ENCODE results near the gene LRRC8D.
A peak's percentile ranks its signal among the peaks of the same experiment; 100 is the strongest.

Gene LRRC8D

DNA sequence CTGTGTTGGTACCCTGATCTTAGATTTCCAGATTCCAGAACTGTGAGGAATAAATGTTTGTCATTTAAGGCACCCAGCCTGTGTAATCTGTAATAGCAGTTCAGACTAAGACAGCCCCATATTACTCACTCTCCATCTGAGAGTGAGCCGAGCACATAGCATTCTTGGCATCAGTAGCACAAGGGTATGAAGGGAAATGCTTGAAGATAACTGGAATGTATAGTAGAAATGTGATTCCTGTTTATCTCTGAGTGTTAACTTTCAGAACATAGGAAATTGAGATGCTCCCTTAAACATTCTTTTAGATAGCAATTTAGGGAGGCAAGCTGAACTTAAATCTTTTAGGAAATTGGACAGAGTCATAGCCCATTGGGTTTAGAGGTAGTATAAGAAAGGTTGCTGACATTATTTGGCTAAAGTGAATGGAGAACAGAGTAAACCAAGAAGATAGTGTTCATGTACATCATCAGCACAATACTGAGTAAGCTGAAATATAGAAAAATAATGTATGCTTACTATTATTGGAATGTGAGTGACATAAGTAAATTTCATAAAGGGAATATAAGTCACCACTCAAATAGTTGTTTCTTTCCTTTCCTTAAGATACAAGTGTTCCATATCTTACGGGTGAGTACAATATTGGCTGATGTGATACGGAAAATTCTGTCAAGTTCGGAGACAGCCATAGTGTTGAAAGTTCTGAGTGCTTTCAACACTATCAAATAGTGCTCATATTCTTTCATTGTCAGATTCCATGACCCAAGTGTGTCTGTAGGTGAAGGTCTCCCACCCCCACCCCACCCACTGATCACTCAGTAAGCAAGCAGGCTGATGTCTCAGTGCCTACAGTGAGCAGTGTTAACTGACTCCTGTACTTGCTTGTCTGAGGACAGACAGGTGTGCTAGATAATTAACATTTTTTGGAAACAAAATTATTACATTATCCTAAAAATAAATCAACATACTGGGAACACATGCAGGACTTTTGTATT lies 73.7 kb downstream of the LRRC8D start:
- peaks cover 0 to 15% (median 9%) of the 10 kb centered on the region in 11 experiments; a peak in 15 of 22 replicates for H3K9me3 ChIP-seq (replicated peaks in 1 of 11)
- H3K4me2 ChIP-seq, result no peak overlapping the region
- no peak overlapping the region for H3K4me3 ChIP-seq
- no peak for TF ChIP-seq Cebpa-rat (IDR thresholded peaks at IDR 0.05)
- H3K27ac ChIP-seq, result no peak overlapping the region
- peaks cover 16 to 37% (median 23%) of the 10 kb centered on the region in 10 experiments; a peak in 19 of 20 replicates for H3K4me1 ChIP-seq
- peaks cover 63 to 86% (median 75%) of the 10 kb centered on the region in 11 experiments for H3K36me3 ChIP-seq
- no peak overlapping the region for H3K9ac ChIP-seq
- H3K27me3 ChIP-seq, result no peaks in the 10 kb centered on the region
- H4K20me1 ChIP-seq, result peaks cover 0 to 100% (median 23%) of the 10 kb centered on the region in 11 experiments; a peak in 14 of 22 replicates

DNA sequence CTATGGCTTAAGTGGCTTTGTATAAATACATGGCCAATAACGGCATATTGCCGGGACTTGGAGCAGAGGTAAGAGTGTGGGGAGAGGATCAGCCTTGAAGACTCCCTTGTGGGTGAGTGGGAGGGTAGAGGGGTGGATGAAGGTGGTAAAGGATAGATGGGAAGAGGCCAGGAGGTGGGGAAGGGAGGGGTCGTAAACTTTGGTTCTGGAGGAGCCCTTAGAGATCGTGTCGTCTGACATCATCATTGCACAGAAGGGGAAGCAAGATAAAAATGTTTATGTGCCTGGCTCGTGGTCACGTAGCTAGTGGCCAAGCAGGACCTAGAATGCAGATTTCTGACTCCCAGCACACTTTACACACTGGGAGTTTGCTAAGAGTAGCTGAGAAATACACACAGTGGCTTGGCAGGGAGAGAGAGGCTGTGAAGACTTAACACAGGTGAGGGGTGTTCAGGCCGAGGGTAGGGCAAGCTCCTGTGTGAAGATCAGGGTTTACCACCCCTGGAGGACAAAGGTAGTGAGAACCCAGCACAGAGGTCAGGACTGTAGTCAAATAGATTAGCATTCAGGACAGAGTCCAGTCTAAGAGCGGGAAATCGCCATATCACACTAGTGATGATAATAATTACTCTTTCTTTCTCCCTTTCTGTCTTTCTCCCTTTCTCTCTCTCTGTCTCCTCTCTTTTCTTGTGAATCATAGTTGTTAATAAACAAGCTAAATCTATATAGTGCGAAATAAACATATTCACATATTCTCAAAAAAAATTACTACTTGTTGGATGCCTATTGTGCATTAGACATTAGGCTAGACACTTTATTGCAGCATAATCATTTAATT lies 75.5 kb downstream of the LRRC8D start:
- Histone ChIP-seq H3K36me3 (peaks cover 46 to 76% (median 59%) of the 10 kb centered on the region in 11 experiments), H3K4me1 (peaks cover 11 to 40% (median 33%) of the 10 kb centered on the region in 10 experiments; a peak in 19 of 20 replicates), H3K9me3 (replicated peaks in 1 of 11) (peaks cover 0 to 10% (median 0%) of the 10 kb centered on the region in 11 experiments; a peak in 3 of 22 replicates), H3K4me3 (no peak overlapping the region), H4K20me1 (peaks cover 6 to 100% (median 40%) of the 10 kb centered on the region in 11 experiments; a peak in 16 of 22 replicates), H3K27me3 (no peaks in the 10 kb centered on the region), H3K9ac (no peak overlapping the region), H3K27ac (no peak overlapping the region), H3K4me2 (no peak overlapping the region; a peak in 1 of 22 replicates)
- TF ChIP-seq Cebpa-rat (IDR thresholded peaks at IDR 0.05), result no peak

DNA sequence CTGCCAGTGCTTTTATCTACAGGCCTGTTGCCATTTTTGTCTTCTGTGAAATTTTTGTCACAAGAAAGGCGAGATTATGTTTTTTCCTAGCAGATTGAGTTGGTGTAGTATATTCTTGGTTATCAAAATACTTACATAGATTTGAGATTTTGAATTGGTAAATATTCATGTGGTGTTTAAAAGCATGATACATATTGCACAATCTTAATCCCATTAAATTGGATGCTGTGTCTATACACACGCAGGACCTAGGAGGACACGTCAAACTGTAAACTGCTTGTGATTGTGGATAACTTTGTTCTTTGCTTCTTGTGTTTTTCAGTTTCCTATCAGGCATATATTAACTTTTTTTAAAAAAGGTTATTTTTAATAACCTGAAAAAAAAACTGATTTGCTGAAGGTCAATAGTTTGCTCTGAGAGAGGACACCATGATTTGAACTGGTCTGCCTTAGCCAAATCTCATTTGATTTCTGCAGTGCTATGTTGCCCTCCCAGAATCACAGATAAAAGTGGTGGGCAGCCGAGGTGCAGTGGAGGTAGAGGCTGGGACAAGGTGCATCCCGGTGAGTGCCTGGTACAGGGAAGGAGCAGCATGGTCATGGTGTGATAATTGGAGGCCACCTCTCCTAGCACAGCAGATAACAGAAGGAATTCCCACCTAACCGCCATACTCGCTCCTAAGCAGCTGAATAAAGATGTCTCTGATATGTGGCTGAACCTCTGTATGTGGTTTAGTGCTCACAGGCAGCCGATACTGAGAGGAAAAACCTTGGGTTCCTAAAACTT lies 76.7 kb downstream of the LRRC8D start:
- H3K36me3 ChIP-seq, result peaks cover 35 to 71% (median 50%) of the 10 kb centered on the region in 11 experiments
- no peaks in the 10 kb centered on the region for H3K27me3 ChIP-seq
- no peak overlapping the region for H3K4me2 ChIP-seq
- H3K4me1 ChIP-seq, result peaks cover 16 to 34% (median 30%) of the 10 kb centered on the region in 10 experiments; a peak in 19 of 20 replicates
- H3K9ac ChIP-seq, result no peak overlapping the region
- peak in 1 of 11 experiments; percentile 34; a peak in 1 of 22 replicates for TF ChIP-seq Cebpa-rat (IDR thresholded peaks at IDR 0.05)
- H3K9me3 ChIP-seq (replicated peaks in 1 of 11), result no peaks in the 10 kb centered on the region
- no peak overlapping the region for H3K4me3 ChIP-seq
- H4K20me1 ChIP-seq, result peaks cover 10 to 100% (median 45%) of the 10 kb centered on the region in 11 experiments; a peak in 16 of 22 replicates
- H3K27ac ChIP-seq, result no peak overlapping the region

DNA sequence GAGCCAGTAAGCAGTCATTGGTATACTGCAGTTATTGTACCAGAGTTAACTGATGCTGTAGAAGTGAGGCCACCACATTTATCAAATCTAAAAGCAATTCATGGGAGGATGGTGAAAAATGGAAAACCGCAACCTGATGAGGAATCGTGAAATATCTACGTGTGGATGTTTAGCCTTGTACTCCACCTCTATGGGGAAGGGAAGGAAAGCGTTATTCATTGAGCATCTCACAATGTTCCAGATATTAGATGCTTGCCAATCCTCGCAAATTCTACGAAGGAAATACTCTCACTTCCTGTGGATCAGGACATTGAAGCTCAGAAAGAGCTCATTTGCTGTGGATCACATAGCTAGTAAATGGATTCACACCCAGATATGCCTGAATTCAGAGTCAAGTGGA lies 77.3 kb downstream of the LRRC8D start:
- Histone ChIP-seq H3K27me3 (no peaks in the 10 kb centered on the region), H3K4me1 (peaks cover 22 to 40% (median 35%) of the 10 kb centered on the region in 10 experiments), H3K9me3 (replicated peaks in 1 of 11) (no peaks in the 10 kb centered on the region), H3K27ac (no peak overlapping the region), H3K4me3 (no peak overlapping the region), H3K9ac (no peak overlapping the region), H4K20me1 (peaks cover 10 to 100% (median 45%) of the 10 kb centered on the region in 11 experiments; a peak in 16 of 22 replicates), H3K36me3 (peaks cover 28 to 68% (median 47%) of the 10 kb centered on the region in 11 experiments), H3K4me2 (no peak overlapping the region)
- no peak for TF ChIP-seq Cebpa-rat (IDR thresholded peaks at IDR 0.05)

DNA sequence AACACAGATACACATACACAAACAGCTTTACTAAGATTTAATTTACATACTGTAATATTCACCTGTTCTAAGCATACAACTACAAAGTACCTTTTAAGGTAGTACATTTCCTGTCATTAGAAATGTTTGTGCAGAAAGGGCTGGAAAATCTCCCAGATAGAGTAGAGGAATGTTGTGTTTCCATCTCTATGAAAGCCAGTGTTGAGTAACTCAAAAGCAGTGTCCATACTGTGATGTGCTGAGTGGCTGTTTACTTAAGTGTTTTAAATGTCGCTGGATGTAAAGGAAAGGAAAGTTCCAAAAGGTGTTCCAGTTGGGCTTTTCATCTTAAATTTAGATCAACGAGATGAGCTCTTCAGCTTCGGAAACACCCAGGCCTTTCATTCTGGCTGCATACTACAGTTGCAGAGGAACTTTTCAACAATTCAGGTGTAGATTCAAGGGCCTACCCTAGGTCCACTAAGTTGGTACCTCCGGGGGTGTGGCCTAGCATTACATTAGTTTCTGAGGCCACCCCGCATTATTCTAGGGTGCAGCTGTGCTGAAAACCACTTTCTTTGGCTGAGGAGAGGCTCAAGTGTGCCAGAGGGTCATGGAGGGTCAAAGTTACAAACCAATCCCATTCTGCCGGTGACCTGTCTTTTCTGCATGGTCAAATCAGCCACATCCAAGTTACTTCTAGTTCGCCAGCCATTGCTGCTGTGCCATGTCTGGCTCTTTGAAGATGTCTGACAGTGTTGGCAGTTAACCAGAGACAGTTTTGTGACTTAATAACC lies 78.1 kb downstream of the LRRC8D start:
- Histone ChIP-seq H3K27ac (no peak overlapping the region), H3K9ac (no peak overlapping the region), H3K4me3 (no peak overlapping the region), H3K4me1 (peaks cover 29 to 47% (median 43%) of the 10 kb centered on the region in 10 experiments), H4K20me1 (peaks cover 5 to 100% (median 47%) of the 10 kb centered on the region in 11 experiments; a peak in 16 of 22 replicates), H3K4me2 (peak overlapping the region in 4 of 11 experiments; percentile 0 to 39 (median 12); a peak in 4 of 22 replicates), H3K36me3 (peaks cover 28 to 65% (median 44%) of the 10 kb centered on the region in 11 experiments), H3K9me3 (replicated peaks in 1 of 11) (no peaks in the 10 kb centered on the region), H3K27me3 (no peaks in the 10 kb centered on the region)
- TF ChIP-seq Cebpa-rat (IDR thresholded peaks at IDR 0.05), result no peak

DNA sequence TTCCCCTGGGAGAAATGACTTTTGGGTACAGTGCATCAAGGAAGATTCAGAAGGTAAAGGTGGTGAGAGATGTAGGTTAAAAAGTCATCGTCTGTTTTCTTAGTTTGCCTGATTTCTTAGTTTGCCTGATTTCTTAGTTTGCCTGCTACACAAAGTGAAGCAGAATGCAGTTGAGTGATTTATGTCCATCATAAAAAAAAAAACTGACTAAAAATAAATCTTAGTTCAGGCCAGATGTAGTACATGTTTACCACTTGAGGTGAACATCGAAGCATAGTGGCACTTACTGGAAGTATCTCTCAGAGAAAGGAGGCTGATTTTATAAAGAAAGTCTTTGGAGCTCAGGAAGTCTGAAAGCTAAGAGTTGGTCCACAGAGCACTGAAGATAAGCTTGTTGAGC lies 79.5 kb downstream of the LRRC8D start:
- Histone ChIP-seq H3K9ac (no peak overlapping the region), H3K9me3 (replicated peaks in 1 of 11) (no peaks in the 10 kb centered on the region), H3K27me3 (no peaks in the 10 kb centered on the region), H3K27ac (no peak overlapping the region), H3K4me1 (peaks cover 44 to 62% (median 57%) of the 10 kb centered on the region in 10 experiments), H3K4me3 (no peak overlapping the region), H4K20me1 (peaks cover 0 to 100% (median 48%) of the 10 kb centered on the region in 11 experiments; a peak in 15 of 22 replicates), H3K36me3 (peaks cover 24 to 60% (median 47%) of the 10 kb centered on the region in 11 experiments), H3K4me2 (peak overlapping the region in 6 of 11 experiments; percentile 5 to 39 (median 26); a peak in 7 of 22 replicates)
- no peak for TF ChIP-seq Cebpa-rat (IDR thresholded peaks at IDR 0.05)

All from BLaER1 treated with 17β-estradiol and CSF1 and Interleukin-3, amounts not matched to agents 10 nM and 100 nM (cell line).